ENCODE measurements around the gene ENOX1.

DNA sequence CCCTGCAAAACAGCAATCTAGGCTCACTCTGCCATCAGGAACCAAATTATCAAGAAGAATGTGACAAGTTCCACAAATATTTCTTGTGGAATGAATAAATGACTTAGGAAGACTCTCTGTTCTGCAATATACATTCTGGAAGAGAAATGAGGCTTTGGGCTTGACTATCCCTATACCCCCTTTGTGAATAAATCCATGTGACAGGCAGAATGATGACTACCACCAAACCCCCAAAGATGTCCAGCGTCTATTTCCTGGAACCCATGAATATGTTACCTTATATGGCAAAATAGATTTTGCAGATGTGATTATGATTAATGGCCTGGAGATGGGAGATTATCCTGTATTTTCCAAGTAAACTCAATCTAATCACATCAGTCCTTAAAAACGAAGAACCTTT, 139.3 kb downstream of the ENOX1 start:
- TF ChIP-seq RAD21 (conservative IDR thresholded peaks at IDR 0.05 in 1 of 2, IDR thresholded peaks at IDR 0.05 in 1 of 2) = no peak
- TF ChIP-seq, protein P1, sequence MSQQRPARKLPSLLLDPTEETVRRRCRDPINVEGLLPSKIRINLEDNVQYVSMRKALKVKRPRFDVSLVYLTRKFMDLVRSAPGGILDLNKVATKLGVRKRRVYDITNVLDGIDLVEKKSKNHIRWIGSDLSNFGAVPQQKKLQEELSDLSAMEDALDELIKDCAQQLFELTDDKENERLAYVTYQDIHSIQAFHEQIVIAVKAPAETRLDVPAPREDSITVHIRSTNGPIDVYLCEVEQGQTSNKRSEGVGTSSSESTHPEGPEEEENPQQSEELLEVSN (IDR thresholded peaks at IDR 0.05; ENCODE audit: borderline replicate concordance, low read depth) = no peak
- TF ChIP-seq POLR2A (IDR thresholded peaks at IDR 0.05; ENCODE audit: low read length) = no peak
- TF ChIP-seq, protein P2, sequence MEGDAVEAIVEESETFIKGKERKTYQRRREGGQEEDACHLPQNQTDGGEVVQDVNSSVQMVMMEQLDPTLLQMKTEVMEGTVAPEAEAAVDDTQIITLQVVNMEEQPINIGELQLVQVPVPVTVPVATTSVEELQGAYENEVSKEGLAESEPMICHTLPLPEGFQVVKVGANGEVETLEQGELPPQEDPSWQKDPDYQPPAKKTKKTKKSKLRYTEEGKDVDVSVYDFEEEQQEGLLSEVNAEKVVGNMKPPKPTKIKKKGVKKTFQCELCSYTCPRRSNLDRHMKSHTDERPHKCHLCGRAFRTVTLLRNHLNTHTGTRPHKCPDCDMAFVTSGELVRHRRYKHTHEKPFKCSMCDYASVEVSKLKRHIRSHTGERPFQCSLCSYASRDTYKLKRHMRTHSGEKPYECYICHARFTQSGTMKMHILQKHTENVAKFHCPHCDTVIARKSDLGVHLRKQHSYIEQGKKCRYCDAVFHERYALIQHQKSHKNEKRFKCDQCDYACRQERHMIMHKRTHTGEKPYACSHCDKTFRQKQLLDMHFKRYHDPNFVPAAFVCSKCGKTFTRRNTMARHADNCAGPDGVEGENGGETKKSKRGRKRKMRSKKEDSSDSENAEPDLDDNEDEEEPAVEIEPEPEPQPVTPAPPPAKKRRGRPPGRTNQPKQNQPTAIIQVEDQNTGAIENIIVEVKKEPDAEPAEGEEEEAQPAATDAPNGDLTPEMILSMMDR (IDR thresholded peaks at IDR 0.05) = no peak
- no peak for TF ChIP-seq EP300 (IDR thresholded peaks at IDR 0.05)
- no peak for TF ChIP-seq JUNB (IDR thresholded peaks at IDR 0.05)
- TF ChIP-seq, protein P3, sequence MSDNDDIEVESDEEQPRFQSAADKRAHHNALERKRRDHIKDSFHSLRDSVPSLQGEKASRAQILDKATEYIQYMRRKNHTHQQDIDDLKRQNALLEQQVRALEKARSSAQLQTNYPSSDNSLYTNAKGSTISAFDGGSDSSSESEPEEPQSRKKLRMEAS (IDR thresholded peaks at IDR 0.05) = no peak
- TF ChIP-seq ESRRA (IDR thresholded peaks at IDR 0.05; ENCODE audit: borderline replicate concordance, low read length) = no peak
- no peak for TF ChIP-seq SMC3 (IDR thresholded peaks at IDR 0.05)
- no peak for TF ChIP-seq RCOR1 (IDR thresholded peaks at IDR 0.05; ENCODE audit: low read depth, low read length)
- TF ChIP-seq, protein P4, sequence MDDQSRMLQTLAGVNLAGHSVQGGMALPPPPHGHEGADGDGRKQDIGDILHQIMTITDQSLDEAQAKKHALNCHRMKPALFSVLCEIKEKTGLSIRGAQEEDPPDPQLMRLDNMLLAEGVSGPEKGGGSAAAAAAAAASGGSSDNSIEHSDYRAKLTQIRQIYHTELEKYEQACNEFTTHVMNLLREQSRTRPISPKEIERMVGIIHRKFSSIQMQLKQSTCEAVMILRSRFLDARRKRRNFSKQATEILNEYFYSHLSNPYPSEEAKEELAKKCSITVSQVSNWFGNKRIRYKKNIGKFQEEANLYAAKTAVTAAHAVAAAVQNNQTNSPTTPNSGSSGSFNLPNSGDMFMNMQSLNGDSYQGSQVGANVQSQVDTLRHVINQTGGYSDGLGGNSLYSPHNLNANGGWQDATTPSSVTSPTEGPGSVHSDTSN (IDR thresholded peaks at IDR 0.05) = no peak
- no peak for TF ChIP-seq SREBF2 (IDR thresholded peaks at IDR 0.05)
- TF ChIP-seq HDAC2 (IDR thresholded peaks at IDR 0.05) = no peak
- TF ChIP-seq HEYL (CRISPR knock-in tag; IDR thresholded peaks at IDR 0.05) = no peak
